Ascending aorta (tissue), 2 donors: Measurements from ENCODE around the gene MYO1B. TPM values are rescaled to one million over a fixed set of nuclear protein-coding genes. Genes with fewer than 3 reads are reported as not detected.

ENCODE experiments used
- DNase-seq, 2 donors: peaks; one replicate each; pipeline ENCODE4 v3.0.0-alpha.2; 2019; ENCODE audit warnings: low spot score in 2 of 2
- H3K27ac ChIP-seq, 2 donors: fragments of 200-600 bp; sonication (generic); one replicate each; pipeline ENCODE4 v1.5.1; 2016 to 2017; ENCODE audit warnings: mild to moderate bottlenecking in 1 of 2
- H3K27me3 ChIP-seq: fragments of 200-600 bp; sonication (generic); one replicate; pipeline ENCODE4 v1.5.1; 2017
- H3K36me3 ChIP-seq, 2 donors: fragments of 200-600 bp; sonication (generic); one replicate each; pipeline ENCODE4 v1.5.1; 2016
- H3K4me1 ChIP-seq, 2 donors: fragments of 200-600 bp; sonication (generic); one replicate each; pipeline ENCODE4 v1.5.1; 2016 to 2017; ENCODE audit warnings: mild to moderate bottlenecking in 1 of 2
- H3K4me3 ChIP-seq, 2 donors: fragments of 200-600 bp; sonication (generic); one replicate each; pipeline ENCODE4 v1.5.1; 2016 to 2017; ENCODE audit warnings: mild to moderate bottlenecking in 1 of 2
- H3K9me3 ChIP-seq, 2 donors: fragments of 200-600 bp; sonication (generic); one replicate each; pipeline ENCODE4 v1.5.1; 2016
- CTCF ChIP-seq, 3 experiments: fragments of 200-600 bp in 2 of 3; fragments of 450-650 bp in 1 of 3; sonication (generic) in 2 of 3; IDR thresholded peaks; one replicate each; pipeline ENCODE4 v1.5.1; 2016 to 2019; ENCODE audit warnings: antibody characterized with exemption in 3 of 3, mild to moderate bottlenecking in 1 of 3, moderate library complexity in 1 of 3
- intact Hi-C: fragments of 100-400 bp; cut with DNase I; formaldehyde crosslinking; loops from one replicate; pipeline ENCODE4 v1.15.1; 2023
- total RNA-seq: library from RNA; depleted of rRNA; stranded (reverse); fragments of >200 nt; gene quantifications from one replicate; pipeline ENCODE4 v1.1.0, GENCODE V29; 2016

MYO1B gene
- total RNA-seq, 1 donor from 2014 or later = 27.4 TPM

- no peak for DNase-seq
These were observed 113.3 kb downstream of the MYO1B start for GRCh38 chr2:191358325-191359025.

GRCh38 chr2:191359133-191359532 lies 113.9 kb downstream of the MYO1B start:
- Histone ChIP-seq H3K4me1 (peaks cover 0 to 7% of the 10 kb centered on the region in 2 donors), H3K4me3 (no peak overlapping the region), H3K27me3 (no peaks in the 10 kb centered on the region), H3K9me3 (no peaks in the 10 kb centered on the region), H3K36me3 (no peaks in the 10 kb centered on the region), H3K27ac (no peak overlapping the region)
- intact Hi-C loops = no loop called here
- no peak for DNase-seq
- TF ChIP-seq CTCF (IDR thresholded peaks at IDR 0.05) = no peak

More at GRCh38 chr2:191358325-191359025, 113.3 kb downstream of the MYO1B start:
- Histone ChIP-seq H3K27ac (peak overlapping the region in 1 of 2 donors; percentile 9), H3K9me3 (no peaks in the 10 kb centered on the region), H3K4me3 (no peak overlapping the region), H3K36me3 (no peaks in the 10 kb centered on the region), H3K4me1 (peaks cover 0 to 7% of the 10 kb centered on the region in 2 donors), H3K27me3 (no peaks in the 10 kb centered on the region)
- no peak for TF ChIP-seq CTCF (IDR thresholded peaks at IDR 0.05)
- intact Hi-C loops = no loop called here

- Histone ChIP-seq H3K4me1 (peaks cover 0 to 10% of the 10 kb centered on the region in 2 donors), H3K9me3 (no peaks in the 10 kb centered on the region), H3K27ac (no peak overlapping the region), H3K27me3 (no peaks in the 10 kb centered on the region), H3K36me3 (no peaks in the 10 kb centered on the region), H3K4me3 (no peak overlapping the region)
- no peak for DNase-seq
- TF ChIP-seq CTCF (IDR thresholded peaks at IDR 0.05) = no peak
- intact Hi-C loops = loop anchor here (10.0 kb wide), 1 partner anchor 314 kb away; the partner anchor contains the start of gene NABP1
These were observed 115.7 kb downstream of the MYO1B start for GRCh38 chr2:191360918-191361317.

GRCh38 chr2:191362841-191363240 lies 117.6 kb downstream of the MYO1B start:
- TF ChIP-seq CTCF (IDR thresholded peaks at IDR 0.05) = no peak
- no peak overlapping the region for H3K4me3 ChIP-seq
- H3K4me1 ChIP-seq = peaks cover 6 to 21% of the 10 kb centered on the region in 2 donors
- intact Hi-C loops = loop anchor here (10.0 kb wide), 1 partner anchor 312 kb away; the partner anchor contains the start of gene NABP1
- H3K9me3 ChIP-seq = no peaks in the 10 kb centered on the region
- no peak overlapping the region for H3K27ac ChIP-seq
- no peaks in the 10 kb centered on the region for H3K27me3 ChIP-seq
- DNase-seq = no peak
- H3K36me3 ChIP-seq = no peaks in the 10 kb centered on the region

- Histone ChIP-seq H3K27me3 (no peaks in the 10 kb centered on the region), H3K36me3 (no peaks in the 10 kb centered on the region), H3K27ac (no peak overlapping the region), H3K4me3 (no peak overlapping the region), H3K4me1 (peaks cover 6 to 20% of the 10 kb centered on the region in 2 donors), H3K9me3 (no peaks in the 10 kb centered on the region)
- TF ChIP-seq CTCF (IDR thresholded peaks at IDR 0.05) = no peak
- intact Hi-C loops = loop anchor here (10.0 kb wide), 1 partner anchor 312 kb away; the partner anchor contains the start of gene NABP1
- no peak for DNase-seq
These were observed 118.1 kb downstream of the MYO1B start for GRCh38 chr2:191363267-191363666.
